Measurements from ENCODE around the gene MPC1L. TPM values are rescaled to one million over a fixed set of nuclear protein-coding genes. Genes with fewer than 3 reads are reported as not detected.
"Not testable (repeated sequence)": the region's sequence is repeated elsewhere in the genome, so short reads cannot be mapped to it uniquely, and the experiment has no call there.

Gene MPC1L
- total and polyA plus RNA-seq, 2 experiments from 2014 or later: not detected

GRCh38 chrX:40575411-40575810 lies 47.8 kb upstream of the MPC1L start:
- not testable (repeated sequence) for H3K36me3 ChIP-seq (ENCODE audit: insufficient read depth); H3K27me3 ChIP-seq (ENCODE audit: insufficient read depth); H4K20me1 ChIP-seq (replicated peaks; ENCODE audit: insufficient read depth); H3K9me2 ChIP-seq (ENCODE audit: insufficient read depth); H3K36me3 Mint-ChIP-seq (ENCODE audit: low read depth); H3K4me3 ChIP-seq; H3K4me2 ChIP-seq; H3K27ac Mint-ChIP-seq; H3K9me3 Mint-ChIP-seq; H3K27me3 Mint-ChIP-seq (ENCODE audit: insufficient read depth, low read depth, poor library complexity); H3K27ac ChIP-seq (ENCODE audit: low read depth); H3F3A ChIP-seq (replicated peaks; ENCODE audit: low read depth); DNase-seq (ENCODE audit: low spot score); H3K79me2 ChIP-seq (replicated peaks; ENCODE audit: insufficient read depth); H3K4me1 ChIP-seq (ENCODE audit: insufficient read depth); H2AFZ ChIP-seq; ATAC-seq; H3K4me3 Mint-ChIP-seq
- peaks cover 10% of the 10 kb centered on the region for H3K4me1 Mint-ChIP-seq

GRCh38 chrX:40576291-40576690 lies 46.9 kb upstream of the MPC1L start:
- H3K27me3 ChIP-seq (ENCODE audit: insufficient read depth): no peaks in the 10 kb centered on the region
- no peak overlapping the region for H3K27ac ChIP-seq (ENCODE audit: low read depth)
- Mint-ChIP-seq H3K27ac (no peak overlapping the region), H3K4me1 (peaks cover 4% of the 10 kb centered on the region; the same call in 1 of the 3 replicates), H3K9me3 (no peaks in the 10 kb centered on the region), H3K36me3 (ENCODE audit: low read depth) (no peaks in the 10 kb centered on the region), H3K27me3 (ENCODE audit: insufficient read depth, low read depth, poor library complexity) (no peaks in the 10 kb centered on the region), H3K4me3 (no peak overlapping the region)
- H3K4me1 ChIP-seq (ENCODE audit: insufficient read depth): no peaks in the 10 kb centered on the region
- no peak for DNase-seq (ENCODE audit: low spot score)
- peaks cover under 1% of the 10 kb centered on the region; the same call in 1 of the 2 replicates for H3K79me2 ChIP-seq (replicated peaks; ENCODE audit: insufficient read depth)
- H3K9me2 ChIP-seq (ENCODE audit: insufficient read depth): no peaks in the 10 kb centered on the region
- no peak overlapping the region for H2AFZ ChIP-seq
- H3K4me3 ChIP-seq: no peak overlapping the region
- H3F3A ChIP-seq (replicated peaks; ENCODE audit: low read depth): no peaks in the 10 kb centered on the region
- no peak for ATAC-seq
- no peaks in the 10 kb centered on the region for H4K20me1 ChIP-seq (replicated peaks; ENCODE audit: insufficient read depth)
- H3K36me3 ChIP-seq (ENCODE audit: insufficient read depth): no peaks in the 10 kb centered on the region
- no peak overlapping the region for H3K4me2 ChIP-seq
- TF ChIP-seq ZNF331 (CRISPR knock-in tag; IDR thresholded peaks at IDR 0.05; ENCODE audit: low read depth): no peak
- TF ChIP-seq POLR2AphosphoS5 (IDR thresholded peaks at IDR 0.05; ENCODE audit: low read depth): no peak
- no peak for TF ChIP-seq CREB1 (CRISPR knock-in tag; IDR thresholded peaks at IDR 0.05; ENCODE audit: low read depth)
- TF ChIP-seq NANOG (IDR thresholded peaks at IDR 0.05; ENCODE audit: borderline replicate concordance): no peak
- no peak for TF ChIP-seq ZNF114 (CRISPR knock-in tag; IDR thresholded peaks at IDR 0.05)
- no peak for TF ChIP-seq REST (IDR thresholded peaks at IDR 0.05; ENCODE audit: unreplicated experiment)
- TF ChIP-seq STAT1 (IDR thresholded peaks at IDR 0.05; ENCODE audit: unreplicated experiment): no peak
- TF ChIP-seq ZNF462 (CRISPR knock-in tag; IDR thresholded peaks at IDR 0.05): no peak
- TF ChIP-seq ETS1 (IDR thresholded peaks at IDR 0.05): no peak
- TF ChIP-seq JUNB (IDR thresholded peaks at IDR 0.05; ENCODE audit: unreplicated experiment): no peak
- TF ChIP-seq CTCF (conservative IDR thresholded peaks at IDR 0.05; ENCODE audit: low read depth in 2 of 2): no peak
